Measurements from ENCODE around the gene MBP.

The MBP gene

DNA sequence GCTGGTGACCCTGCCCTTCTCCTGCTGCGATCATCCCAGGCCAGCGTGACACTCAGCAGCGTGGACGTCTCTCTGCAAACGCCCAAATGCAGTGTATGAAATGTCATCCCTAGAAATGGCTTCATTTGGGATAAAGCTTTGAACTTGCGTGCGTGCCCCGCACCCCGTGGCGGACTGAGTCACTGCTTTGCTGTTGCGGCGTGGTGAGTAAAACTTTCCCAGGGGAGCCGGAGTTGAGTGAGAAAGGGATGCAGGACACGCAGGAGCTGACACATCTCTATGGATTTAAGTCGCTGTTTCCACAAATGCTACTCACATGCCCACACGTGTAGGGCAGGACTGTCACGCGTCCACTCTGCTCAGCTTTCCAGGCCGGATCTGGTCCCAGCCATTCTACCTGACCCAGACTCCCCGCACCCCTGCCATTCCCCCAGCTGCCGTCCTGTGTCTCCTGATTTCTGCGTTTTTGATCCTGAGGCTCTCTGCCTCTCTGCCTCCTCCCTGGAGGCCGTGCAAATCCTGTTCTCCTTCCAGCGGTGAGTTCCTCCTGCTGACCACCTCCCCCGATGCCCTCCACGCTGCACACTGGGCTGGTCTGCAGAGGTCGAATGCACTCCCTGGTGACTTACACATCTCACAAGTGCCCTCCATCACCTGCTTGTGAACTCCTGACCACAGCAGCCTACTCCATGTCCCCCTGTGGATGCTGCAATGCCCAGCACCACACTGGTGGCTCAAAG lies 88.9 kb downstream of the MBP start:
- no peaks in the 10 kb centered on the region for H3K9me3 ChIP-seq
- no peaks in the 10 kb centered on the region for H3K27me3 ChIP-seq (ENCODE audit: low read depth)
- H3K4me1 ChIP-seq: no peaks in the 10 kb centered on the region
- in situ Hi-C loops (cut with MboI; ENCODE audit: low sequenced_read_pairs): no loop called here
- H3K4me3 ChIP-seq: no peak overlapping the region
- H3K36me3 ChIP-seq (replicated peaks): no peaks in the 10 kb centered on the region
- DNase-seq (ENCODE audit: low spot score in 2 of 2): no peak

DNA sequence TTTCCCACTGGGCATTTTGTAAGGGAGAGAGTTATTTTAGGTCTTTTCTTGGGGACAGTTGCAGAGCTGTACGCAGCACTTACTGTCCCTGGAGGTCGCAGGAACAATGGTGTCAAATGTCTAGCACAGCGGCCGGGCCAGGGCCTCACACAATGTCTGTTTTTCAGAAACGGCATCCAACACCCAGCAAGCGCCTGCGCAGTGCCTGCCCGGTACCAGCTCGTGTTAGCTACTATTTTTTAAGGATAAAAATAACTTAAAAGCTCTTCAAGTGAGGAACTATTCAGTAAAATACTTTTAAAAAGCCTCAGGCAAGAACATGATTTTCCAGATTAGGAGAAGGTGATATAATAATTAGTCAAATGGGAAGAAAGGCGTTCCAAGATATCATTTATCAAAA lies 90.0 kb downstream of the MBP start:
- no peak for DNase-seq (ENCODE audit: low spot score in 2 of 2)
- Histone ChIP-seq H3K4me3 (no peak overlapping the region), H3K4me1 (no peaks in the 10 kb centered on the region), H3K36me3 (replicated peaks) (no peaks in the 10 kb centered on the region), H3K27me3 (ENCODE audit: low read depth) (no peaks in the 10 kb centered on the region), H3K9me3 (no peaks in the 10 kb centered on the region)
- in situ Hi-C loops (cut with MboI; ENCODE audit: low sequenced_read_pairs): no loop called here

DNA sequence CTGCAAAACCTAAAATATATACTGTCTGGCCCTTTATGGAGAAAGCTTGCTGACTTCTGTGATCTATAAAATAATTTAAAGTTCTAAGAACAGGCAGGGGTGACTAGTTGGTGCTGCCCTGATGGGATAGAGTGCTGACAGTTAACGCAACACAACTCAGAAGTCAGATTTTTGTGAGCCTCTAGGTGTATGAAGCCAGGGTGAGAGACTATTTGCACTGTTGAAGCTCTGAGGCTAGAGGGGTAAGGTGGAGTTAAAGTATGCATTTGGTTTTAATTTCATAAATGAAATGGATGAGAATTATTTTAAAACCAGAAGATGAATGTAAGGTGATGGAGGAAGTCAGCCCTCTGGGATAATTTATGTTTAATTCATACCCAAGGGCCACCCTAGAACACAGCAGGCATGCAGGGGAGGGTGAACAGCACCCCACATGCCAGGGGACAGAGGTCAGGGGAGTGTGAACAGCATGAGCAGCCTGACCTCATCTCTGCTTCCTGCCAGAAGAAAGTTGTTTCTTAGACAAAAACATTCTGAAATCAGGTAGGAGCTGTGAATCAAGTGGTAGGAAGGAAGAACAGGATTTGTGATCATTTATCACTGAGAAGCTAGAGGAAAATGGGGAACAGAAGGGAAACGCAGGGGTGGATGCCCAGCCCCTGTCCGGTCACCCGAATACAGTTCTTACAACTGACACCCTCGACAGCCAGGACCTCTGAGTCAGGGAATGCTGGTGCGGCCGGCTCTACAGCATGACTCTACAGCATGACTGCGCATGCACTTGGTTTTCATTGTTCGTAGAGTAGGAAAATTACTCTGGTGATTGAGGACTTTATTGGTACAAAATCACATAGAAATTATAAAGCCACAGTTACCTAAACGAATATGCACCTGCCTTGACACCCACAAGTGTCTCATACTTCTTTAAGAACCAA lies 93.1 kb downstream of the MBP start:
- Histone ChIP-seq H3K36me3 (replicated peaks) (no peaks in the 10 kb centered on the region), H3K4me3 (no peak overlapping the region), H3K27me3 (ENCODE audit: low read depth) (no peaks in the 10 kb centered on the region), H3K4me1 (no peaks in the 10 kb centered on the region), H3K9me3 (no peaks in the 10 kb centered on the region)
- in situ Hi-C loops (cut with MboI; ENCODE audit: low sequenced_read_pairs): no loop called here
- DNase-seq (ENCODE audit: low spot score in 2 of 2): no peak

DNA sequence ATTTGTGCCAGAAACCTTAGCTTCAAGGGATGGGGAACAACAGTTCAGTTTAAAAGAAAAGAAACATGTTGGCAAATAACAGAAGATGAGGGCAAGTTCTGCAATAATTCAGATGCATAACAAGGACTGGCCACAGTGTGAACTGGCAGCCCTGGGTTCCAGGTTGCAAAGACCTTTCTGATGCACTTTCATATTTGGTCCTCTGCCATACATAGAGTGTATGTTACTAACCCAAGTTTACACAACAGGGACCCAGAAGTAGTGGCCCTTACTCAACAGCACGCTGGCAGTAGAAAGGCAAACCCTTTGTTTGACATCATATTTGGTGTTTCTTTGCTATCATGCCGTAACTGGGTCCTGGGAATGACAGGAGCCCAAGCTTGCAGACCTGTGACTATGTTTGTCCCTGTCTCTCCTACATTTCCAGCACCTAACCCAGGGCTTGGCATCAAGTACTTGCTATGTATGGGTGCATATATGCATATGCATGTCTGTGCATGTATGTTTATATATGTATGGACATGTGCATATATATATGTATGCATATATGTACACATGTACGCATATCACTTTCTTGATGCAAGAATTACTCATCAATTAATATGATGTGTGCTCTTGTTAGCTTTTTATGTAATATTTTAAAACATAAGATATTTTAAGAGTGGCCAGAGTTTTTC lies 94.3 kb downstream of the MBP start:
- Histone ChIP-seq H3K27me3 (ENCODE audit: low read depth) (no peaks in the 10 kb centered on the region), H3K36me3 (replicated peaks) (no peaks in the 10 kb centered on the region), H3K9me3 (no peaks in the 10 kb centered on the region), H3K4me1 (no peaks in the 10 kb centered on the region), H3K4me3 (no peak overlapping the region)
- in situ Hi-C loops (cut with MboI; ENCODE audit: low sequenced_read_pairs): no loop called here
- no peak for DNase-seq (ENCODE audit: low spot score in 2 of 2)

DNA sequence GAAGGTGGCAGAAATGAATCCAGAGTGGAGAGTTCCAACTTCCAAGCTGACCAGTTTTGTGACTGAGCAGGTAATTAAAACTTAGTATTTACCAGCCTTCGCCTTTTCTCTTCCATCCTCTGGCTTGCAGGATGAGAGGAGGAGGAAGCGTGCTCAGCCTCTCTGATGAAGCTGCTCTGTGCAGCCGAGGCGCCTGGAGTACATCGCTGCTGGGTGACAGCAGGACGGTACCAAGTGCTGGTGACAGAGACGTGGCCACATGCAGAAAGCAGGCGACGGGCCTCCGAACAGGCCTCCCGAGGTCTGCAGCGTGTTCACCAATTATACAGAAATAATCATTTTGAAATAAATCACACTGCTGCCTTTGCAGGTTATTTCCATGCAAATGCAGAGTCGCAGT lies 95.0 kb downstream of the MBP start:
- Histone ChIP-seq H3K4me1 (no peaks in the 10 kb centered on the region), H3K9me3 (no peaks in the 10 kb centered on the region), H3K36me3 (replicated peaks) (no peaks in the 10 kb centered on the region), H3K4me3 (no peak overlapping the region), H3K27me3 (ENCODE audit: low read depth) (no peaks in the 10 kb centered on the region)
- DNase-seq (ENCODE audit: low spot score in 2 of 2): no peak
- in situ Hi-C loops (cut with MboI; ENCODE audit: low sequenced_read_pairs): no loop called here

DNA sequence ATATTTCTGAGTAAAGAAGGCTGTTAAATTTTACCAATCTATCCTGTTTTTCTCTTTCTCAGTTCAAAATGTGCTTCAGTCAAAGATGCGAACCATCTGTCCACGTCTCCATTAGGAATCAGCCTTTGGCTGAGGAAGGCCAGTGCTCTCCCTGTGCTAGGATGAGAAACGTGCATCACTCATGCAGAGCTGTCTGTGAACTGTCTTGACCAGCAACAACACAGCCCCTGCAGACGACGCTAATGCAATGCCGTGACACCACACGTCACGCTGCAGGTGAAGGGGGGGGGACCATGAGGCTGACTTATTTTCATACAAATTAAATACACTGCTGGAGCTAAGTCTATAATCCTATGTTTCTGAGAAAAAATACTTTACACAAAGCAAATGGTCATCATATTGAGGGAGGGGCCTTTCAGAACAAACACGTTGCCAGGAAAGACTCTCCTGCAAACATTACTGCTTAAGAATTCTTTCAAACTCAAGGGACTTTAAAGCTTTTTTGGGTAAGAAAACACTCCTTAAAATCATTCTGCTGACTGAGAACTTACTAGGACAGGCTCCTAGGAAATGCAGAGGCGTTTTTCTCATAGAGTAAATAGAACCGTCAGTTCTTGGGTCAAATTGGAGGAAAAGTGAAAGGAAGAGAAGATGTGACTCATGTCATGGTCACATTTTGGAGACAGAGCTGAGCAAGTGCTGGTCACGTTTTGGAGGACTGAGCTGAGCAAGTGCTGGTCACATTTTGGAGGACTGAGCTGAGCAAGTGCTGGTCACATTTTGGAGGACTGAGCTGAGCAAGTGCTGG lies 97.0 kb downstream of the MBP start:
- Histone ChIP-seq H3K27me3 (ENCODE audit: low read depth) (no peaks in the 10 kb centered on the region), H3K9me3 (no peaks in the 10 kb centered on the region), H3K36me3 (replicated peaks) (no peaks in the 10 kb centered on the region), H3K4me3 (no peak overlapping the region), H3K4me1 (no peaks in the 10 kb centered on the region)
- in situ Hi-C loops (cut with MboI; ENCODE audit: low sequenced_read_pairs): no loop called here
- DNase-seq (ENCODE audit: low spot score in 2 of 2): no peak

DNA sequence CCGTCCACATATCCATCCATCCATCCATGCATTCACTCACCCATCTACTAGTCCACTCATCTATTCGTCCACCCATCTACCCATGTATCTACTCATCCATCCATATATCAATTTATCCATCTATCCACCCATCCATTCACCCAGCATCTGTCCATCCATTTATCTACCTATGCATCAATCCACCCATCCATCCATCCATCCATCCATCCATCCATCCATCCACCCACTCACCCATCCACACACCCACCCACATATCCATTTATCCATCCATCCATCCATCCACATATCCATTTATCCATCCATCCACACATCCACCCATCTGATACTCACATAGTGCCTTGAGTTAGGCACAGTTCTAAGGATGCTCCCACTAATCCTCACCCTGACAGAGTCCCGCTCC lies 99.0 kb downstream of the MBP start:
- H3K4me1 ChIP-seq: no peaks in the 10 kb centered on the region
- no peak overlapping the region for H3K4me3 ChIP-seq
- DNase-seq (ENCODE audit: low spot score in 2 of 2): no peak
- H3K9me3 ChIP-seq: no peaks in the 10 kb centered on the region
- in situ Hi-C loops (cut with MboI; ENCODE audit: low sequenced_read_pairs): no loop called here
- H3K27me3 ChIP-seq (ENCODE audit: low read depth): no peaks in the 10 kb centered on the region
- no peaks in the 10 kb centered on the region for H3K36me3 ChIP-seq (replicated peaks)

DNA sequence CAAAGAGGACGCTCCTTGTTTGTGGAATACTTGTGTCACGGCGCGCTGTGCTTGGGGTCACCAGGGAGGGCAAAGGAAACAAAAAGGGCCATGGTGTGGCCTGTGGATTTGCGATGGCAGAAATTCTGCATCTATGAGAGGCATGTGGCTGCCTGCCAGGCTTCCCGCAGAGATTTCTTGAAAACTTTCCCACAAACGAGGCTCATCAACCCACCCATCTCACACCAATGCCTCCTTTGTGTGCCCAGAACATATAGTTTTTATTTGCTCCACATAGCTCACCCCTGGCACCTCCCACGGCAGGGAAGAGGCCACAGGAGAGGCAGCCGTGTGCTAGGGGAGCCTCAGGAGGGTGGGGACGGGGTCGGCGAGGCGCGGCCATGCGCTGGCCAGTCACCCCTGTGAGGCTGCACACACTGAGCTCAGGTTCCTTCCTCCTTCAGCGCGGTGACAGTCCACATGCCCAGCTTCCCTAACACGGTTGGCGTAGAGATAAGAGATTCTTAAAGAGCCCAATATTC lies 100.3 kb downstream of the MBP start:
- no peak overlapping the region for H3K4me3 ChIP-seq
- no peaks in the 10 kb centered on the region for H3K4me1 ChIP-seq
- H3K27me3 ChIP-seq (ENCODE audit: low read depth): no peaks in the 10 kb centered on the region
- no peaks in the 10 kb centered on the region for H3K9me3 ChIP-seq
- no peak for DNase-seq (ENCODE audit: low spot score in 2 of 2)
- in situ Hi-C loops (cut with MboI; ENCODE audit: low sequenced_read_pairs): no loop called here
- H3K36me3 ChIP-seq (replicated peaks): no peaks in the 10 kb centered on the region

DNA sequence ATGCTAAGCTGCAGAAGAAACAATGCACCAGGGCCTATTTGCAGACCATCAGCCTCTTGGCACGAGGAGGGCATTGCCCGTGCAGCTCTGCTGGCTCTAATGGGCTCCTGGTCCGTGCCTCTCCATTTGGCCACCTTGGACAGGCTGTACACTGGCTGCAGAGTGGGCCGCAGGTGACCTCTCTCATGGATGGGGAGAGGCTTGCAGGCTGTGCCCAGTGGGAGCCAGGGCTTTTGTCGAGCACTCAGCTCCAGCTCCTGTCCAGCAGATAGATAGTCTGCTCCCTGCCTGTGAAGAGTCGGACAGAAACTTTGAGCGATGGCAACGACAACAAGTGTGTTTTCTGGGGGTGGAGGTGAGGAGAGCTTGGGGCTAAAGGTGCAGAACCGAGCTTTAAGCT lies 100.9 kb downstream of the MBP start:
- in situ Hi-C loops (cut with MboI; ENCODE audit: low sequenced_read_pairs): no loop called here
- H3K27me3 ChIP-seq (ENCODE audit: low read depth): no peaks in the 10 kb centered on the region
- no peak for DNase-seq (ENCODE audit: low spot score in 2 of 2)
- no peak overlapping the region for H3K4me3 ChIP-seq
- H3K36me3 ChIP-seq (replicated peaks): no peaks in the 10 kb centered on the region
- no peaks in the 10 kb centered on the region for H3K9me3 ChIP-seq
- no peaks in the 10 kb centered on the region for H3K4me1 ChIP-seq

DNA sequence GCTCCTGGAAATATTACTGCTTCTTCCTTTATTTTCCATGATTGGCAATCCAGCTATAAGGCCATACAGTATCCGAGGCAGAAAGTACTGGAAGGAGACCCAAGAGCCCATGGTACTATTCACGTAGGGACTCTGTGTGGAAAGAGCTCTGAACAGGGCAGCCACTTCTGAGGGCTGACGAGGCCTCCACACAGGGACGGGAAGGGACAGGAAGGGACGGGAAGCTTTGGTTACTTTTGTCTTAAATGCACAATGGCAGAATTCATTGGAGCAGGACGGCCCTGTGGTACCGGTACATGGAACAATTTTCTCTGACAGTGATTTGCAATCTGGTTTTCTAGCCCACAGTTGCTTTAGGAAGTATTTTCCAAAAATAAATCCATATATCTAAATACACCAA lies 102.4 kb downstream of the MBP start:
- Histone ChIP-seq H3K36me3 (replicated peaks) (no peaks in the 10 kb centered on the region), H3K4me1 (no peaks in the 10 kb centered on the region), H3K9me3 (no peaks in the 10 kb centered on the region), H3K27me3 (ENCODE audit: low read depth) (no peaks in the 10 kb centered on the region), H3K4me3 (no peak overlapping the region)
- in situ Hi-C loops (cut with MboI; ENCODE audit: low sequenced_read_pairs): no loop called here
- DNase-seq (ENCODE audit: low spot score in 2 of 2): no peak

DNA sequence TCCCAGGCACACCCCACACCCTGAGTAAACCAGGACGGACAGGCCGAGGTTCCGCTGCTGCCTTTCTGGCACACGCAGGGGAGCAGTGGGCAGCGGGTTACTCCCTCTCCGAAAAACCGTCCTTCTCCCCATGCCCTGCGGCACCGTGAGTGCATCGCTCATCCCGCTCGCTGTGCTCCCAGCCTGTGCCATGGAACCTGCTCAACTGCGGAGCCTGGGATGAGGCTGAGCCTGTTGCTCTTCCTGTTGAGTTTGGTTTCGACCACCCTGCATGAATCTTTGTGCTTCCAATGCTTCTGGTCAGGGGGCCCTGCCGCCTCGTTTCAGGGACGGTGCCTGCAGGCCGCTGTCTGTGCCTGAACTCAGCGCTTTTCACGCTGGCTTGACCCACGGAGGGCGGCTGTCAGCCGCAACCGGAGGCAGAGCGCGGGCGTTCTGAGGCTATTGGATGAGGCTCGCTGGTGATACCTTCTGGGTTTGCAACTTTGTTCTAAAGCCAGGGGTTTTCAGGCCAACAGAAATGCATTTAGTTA lies 106.7 kb downstream of the MBP start:
- DNase-seq (ENCODE audit: low spot score in 2 of 2): no peak
- in situ Hi-C loops (cut with MboI; ENCODE audit: low sequenced_read_pairs): no loop called here
- H3K36me3 ChIP-seq (replicated peaks): no peaks in the 10 kb centered on the region
- H3K9me3 ChIP-seq: no peaks in the 10 kb centered on the region
- H3K27me3 ChIP-seq (ENCODE audit: low read depth): no peaks in the 10 kb centered on the region
- no peaks in the 10 kb centered on the region for H3K4me1 ChIP-seq
- no peak overlapping the region for H3K4me3 ChIP-seq

DNA sequence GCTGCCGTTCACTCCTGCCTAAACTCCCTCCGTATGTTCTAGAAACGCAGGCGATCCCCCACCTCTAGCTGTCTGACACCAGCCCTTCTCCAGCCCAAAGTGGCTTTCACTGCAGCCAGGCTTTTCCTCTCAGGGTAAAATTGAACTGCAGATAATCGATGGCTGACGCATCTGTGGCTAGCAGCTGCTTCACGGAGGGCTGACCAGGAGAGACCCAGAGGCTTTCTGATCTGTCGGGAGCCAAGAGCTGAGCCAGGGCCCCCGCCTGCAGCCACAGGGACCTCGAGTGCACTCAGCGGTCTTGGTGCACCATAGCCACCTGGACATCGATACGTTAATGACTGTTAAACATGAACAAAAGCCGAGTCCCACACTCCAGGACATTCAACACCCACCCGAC lies 107.5 kb downstream of the MBP start:
- in situ Hi-C loops (cut with MboI; ENCODE audit: low sequenced_read_pairs): no loop called here
- no peaks in the 10 kb centered on the region for H3K27me3 ChIP-seq (ENCODE audit: low read depth)
- DNase-seq (ENCODE audit: low spot score in 2 of 2): no peak
- no peaks in the 10 kb centered on the region for H3K4me1 ChIP-seq
- H3K4me3 ChIP-seq: no peak overlapping the region
- H3K36me3 ChIP-seq (replicated peaks): no peaks in the 10 kb centered on the region
- H3K9me3 ChIP-seq: no peaks in the 10 kb centered on the region

DNA sequence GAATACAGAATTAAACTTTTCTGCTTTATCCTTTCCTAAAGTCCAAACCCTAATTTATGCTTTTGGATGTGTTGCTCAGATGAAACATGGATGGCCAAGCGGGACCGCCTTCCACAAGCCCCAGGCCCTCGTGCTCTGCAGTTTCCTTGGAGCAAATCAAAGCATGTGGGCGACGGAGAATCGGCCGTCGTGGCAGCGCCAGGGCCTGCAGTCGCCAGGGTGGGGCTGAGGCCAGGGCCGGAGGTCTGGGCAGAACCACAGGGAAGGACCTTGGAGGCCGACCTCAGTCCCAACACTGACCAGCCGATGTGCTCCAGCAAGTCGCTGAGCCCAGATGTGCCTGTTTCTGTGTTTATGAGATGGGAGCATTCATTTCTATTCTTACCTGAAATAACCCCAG lies 108.1 kb downstream of the MBP start:
- no peak for DNase-seq (ENCODE audit: low spot score in 2 of 2)
- no peaks in the 10 kb centered on the region for H3K27me3 ChIP-seq (ENCODE audit: low read depth)
- H3K4me3 ChIP-seq: no peak overlapping the region
- no peaks in the 10 kb centered on the region for H3K4me1 ChIP-seq
- H3K9me3 ChIP-seq: no peaks in the 10 kb centered on the region
- in situ Hi-C loops (cut with MboI; ENCODE audit: low sequenced_read_pairs): no loop called here
- no peaks in the 10 kb centered on the region for H3K36me3 ChIP-seq (replicated peaks)

All from HAP-1 (cell line).